Activated naive CD8-positive, alpha-beta T cell treated with anti-CD3 and anti-CD28 coated beads, Interleukin-2, amount 50 U/mL, for 16 hours (primary cell): ENCODE results near the gene JARID2.

Source experiments
- DNase-seq: peaks from one replicate; pipeline ENCODE4 v3.0.0-alpha.2; 2020; ENCODE audit warnings: low read depth, low spot score

The JARID2 gene

DNA sequence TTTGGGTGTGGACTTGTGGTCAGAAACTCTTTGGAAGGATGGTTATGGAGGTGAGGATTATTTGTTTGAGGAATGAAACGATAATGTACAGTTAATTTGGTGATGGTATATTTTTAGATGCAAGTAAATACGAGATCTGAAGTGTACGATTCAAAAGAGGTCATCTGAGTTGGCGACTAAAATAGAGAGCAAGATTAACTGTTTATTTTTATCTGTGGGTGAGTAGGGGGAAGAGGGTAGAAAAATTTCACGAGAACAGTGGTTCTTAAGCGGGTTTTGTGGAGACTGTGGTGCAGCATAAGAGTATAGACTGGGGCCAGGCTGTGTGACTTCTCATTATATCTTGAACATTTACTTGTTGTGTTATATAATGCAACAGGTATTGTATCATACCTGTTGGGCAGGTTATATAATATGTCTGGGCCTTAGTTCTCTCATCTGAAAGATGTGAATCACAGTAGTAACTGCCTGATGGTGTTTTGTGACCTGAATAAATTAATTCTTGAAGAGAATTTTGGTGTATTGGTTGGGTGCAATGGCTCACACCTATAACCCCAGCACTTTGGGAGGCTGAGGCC, 171.2 kb downstream of the JARID2 start:
- no peak for DNase-seq

- DNase-seq, result no peak
These were observed 171.9 kb downstream of the JARID2 start for GRCh38 chr6:15417811-15418210.

- no peak for DNase-seq
These were observed 173.6 kb downstream of the JARID2 start for GRCh38 chr6:15419493-15419892.

- no peak for DNase-seq
These were observed 175.1 kb downstream of the JARID2 start for GRCh38 chr6:15420959-15421438.

DNA sequence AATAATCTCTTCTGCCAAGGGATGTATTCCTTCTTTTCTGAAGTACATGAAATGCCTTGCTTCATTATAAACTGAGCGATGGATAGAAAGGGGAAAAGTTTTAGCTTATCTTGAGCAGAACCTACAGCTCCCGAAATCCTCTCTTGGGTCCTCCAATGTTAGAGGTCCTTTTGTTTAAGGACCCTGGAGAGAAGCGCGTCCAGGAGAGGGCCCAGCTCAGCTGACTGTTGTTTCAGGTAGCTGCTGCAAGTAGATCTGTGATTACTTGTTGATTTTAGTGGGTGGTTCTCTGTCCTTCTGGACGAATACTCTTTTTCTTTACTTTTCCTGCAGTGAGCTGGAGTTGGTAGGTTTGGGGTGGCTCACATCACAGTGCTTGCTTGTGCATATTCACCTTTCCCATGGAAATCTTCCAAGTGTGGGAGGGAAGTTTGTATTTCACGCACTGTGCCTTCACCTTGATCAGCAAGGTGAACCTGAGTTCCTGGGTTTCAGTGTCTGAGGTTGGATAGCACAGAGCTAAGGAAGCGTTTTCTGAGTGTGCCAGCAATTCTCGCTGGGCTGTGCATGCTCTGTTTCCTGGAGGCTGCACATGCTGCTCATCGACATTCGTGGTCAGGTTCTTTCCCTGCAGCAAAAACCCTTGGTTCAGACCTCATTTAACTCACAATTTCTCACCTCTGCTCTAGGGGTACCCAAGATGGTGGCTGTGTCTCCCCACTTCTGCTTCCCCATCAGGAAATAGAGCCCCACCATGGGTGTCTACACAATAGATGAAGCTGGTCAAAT, 176.3 kb downstream of the JARID2 start:
- no peak for DNase-seq

- no peak for DNase-seq
These were observed 177.6 kb downstream of the JARID2 start for GRCh38 chr6:15423286-15423993.

- no peak for DNase-seq
These were observed 180.1 kb downstream of the JARID2 start for GRCh38 chr6:15425947-15426346.

GRCh38 chr6:15426395-15426794, 180.5 kb downstream of the JARID2 start:
- no peak for DNase-seq

DNA sequence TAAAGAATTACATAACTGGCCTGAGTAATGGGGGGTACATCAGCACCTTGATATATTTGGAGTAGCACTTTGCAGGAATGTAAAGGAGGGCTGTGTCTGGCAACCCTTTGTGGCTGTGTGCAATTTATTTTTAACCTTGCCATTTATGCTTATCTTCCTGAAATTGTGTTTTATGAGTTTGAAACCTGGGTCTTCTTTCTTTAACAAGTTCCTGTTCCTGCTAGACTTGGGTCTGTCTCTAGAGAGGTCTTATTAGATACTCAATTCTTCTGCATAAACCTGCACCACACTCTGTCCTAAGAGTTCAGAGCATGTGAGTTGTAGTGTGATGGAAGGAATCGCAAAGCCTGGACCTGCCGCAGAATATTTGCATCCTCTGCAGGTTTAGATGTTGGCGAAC, 181.0 kb downstream of the JARID2 start:
- DNase-seq, result no peak

- DNase-seq, result no peak
These were observed 181.6 kb downstream of the JARID2 start for GRCh38 chr6:15427331-15428070.

DNA sequence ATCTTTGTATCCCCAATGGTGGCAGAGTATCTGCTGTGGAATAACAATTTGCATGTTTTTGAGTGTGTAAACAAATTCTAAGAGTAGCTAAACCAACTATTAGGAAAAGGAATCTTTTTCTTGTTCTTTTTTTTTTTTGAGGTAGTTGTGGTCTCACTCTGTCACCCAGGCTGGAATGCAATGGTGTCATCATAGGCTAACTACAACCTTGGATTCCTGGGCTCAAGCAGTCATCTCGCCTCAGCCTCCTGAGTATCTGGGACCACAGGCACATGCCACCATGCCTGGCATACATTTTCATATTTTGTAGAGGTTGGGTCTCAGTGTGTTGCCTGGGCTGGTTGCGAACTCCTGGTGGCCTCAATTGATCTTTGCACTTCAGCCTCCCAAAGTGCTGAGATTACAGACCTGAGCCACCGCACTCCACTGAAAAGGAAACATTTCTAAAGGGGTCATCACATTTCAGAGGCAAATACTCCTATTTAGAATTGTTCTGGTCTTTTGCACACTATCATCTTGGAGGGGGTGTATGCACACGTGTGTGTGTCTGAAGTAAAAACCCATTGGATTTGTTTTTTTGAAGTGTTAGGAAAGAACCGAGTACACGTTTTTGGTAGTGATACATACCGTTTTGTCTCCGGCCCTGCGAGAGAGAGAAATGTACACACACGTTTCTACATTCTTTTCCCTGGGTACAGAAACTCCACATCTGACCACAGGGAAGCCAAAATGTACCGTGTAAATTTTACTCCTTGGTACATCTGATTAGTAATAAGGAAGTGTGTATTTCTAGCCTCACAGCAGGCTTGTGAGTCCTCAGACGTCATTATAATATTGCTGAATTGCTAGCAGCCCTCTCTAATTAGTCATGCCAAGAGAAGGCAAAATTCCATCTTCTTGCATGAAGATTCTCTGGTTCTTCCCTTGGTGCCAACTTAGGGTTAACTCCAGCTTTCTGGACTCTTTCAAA, 183.6 kb downstream of the JARID2 start:
- no peak for DNase-seq

GRCh38 chr6:15430186-15430585, 184.3 kb downstream of the JARID2 start:
- DNase-seq, result no peak

GRCh38 chr6:15430931-15431405, 185.1 kb downstream of the JARID2 start:
- no peak for DNase-seq

DNA sequence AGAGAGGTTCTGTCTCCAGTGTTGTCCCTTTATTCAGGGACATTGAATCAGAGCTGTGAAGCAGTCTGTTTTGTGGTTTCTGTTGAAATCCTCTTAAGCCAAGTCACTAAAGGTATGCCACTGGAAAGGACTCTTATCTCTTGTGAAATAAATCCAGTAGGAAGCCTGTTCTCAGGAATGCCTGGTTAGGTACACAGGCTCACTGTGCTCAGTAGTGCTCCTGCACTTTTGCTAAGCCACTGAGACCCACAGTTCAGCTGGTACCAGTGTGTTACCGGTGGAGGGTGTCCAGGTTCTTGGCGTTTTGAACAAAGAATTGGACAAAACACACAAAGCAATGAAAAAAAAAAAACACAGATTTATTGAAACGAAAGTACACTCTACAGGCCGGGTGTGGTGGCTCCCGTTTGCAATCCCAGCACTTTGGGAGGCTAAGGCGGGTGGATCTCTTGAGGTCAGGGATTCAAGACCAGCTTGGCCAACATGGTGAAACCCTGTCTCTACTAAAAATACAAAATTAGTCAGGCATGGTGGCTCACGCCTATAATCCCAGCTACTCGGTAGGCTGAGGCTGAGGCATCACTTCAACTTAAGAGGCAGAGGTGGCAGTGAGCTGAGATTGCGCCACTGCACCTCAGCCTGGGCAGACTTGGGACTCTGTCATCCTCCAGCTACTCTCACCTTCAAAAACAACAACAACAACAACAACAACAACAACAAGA, 186.1 kb downstream of the JARID2 start:
- DNase-seq, result no peak

DNA sequence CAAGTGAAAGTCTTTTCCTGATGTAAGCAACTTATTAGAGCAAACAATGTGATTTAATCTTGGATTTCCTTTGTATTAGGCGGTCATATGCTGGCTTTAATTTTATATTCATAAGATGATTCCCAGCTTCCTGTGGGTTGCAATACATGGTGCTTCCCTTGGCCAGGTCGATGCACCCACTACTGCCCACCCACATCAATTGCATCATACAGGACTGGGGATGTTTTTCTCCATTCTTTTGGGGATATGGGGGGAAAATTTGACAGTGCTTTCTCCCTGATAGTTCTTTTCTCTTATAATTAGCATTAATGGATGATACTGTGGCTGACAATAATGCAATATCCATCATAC, 187.6 kb downstream of the JARID2 start:
- DNase-seq, result no peak

DNA sequence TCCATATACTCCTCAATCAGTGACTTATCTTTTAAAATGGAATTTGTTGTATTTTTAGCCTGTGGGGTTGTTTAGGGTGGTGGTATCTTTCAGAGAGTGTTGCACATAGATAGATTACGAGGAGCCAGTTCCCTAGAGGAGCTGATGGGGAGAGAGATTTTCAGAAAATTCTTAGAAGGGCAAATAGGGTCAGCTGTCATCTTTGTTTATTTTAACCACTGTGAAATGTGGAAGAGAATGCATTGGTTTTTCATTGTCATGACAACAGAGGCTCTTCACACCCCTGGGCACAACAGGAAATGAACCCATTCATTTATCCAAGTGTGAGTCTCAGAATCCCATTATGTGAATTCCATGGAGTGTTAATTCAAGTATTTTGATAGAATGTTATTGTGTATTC, 188.4 kb downstream of the JARID2 start:
- DNase-seq, result no peak

GRCh38 chr6:15434823-15435380, 189.0 kb downstream of the JARID2 start:
- no peak for DNase-seq

- DNase-seq, result no peak
These were observed 189.6 kb downstream of the JARID2 start for GRCh38 chr6:15435468-15435867.

DNA sequence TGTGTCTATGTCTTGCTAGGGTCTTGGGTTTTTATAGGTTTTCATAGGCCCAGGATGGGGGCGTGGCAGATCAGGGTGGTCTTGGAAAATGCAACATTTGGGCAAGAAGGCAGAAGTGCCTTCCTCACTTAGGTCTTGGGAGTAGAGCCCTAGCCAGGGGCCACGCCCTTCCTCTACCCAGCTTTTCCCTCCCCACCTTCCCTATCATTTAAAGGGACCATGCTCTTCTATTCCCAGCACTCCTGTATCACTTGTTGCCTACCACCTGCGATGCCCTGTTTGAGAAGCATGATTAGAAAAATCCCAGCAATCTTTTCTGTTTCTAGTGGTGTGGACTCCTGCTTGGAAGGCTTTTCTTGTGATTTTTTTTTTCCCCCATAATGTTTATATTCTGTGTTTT, 190.6 kb downstream of the JARID2 start:
- DNase-seq, result no peak
